GM21737 (cell line): ENCODE data around the gene MISP3.

Experiments used
- ATAC-seq: cut with Tn5 transposase; IDR thresholded peaks from one replicate; pipeline ENCODE4 v1.9.1; 2021; ENCODE audit warnings: mild to moderate bottlenecking, moderate library complexity; ENCODE audit not compliant: unreplicated experiment

Gene MISP3

GRCh38 chr19:14101003-14101545 lies 28.5 kb downstream of the MISP3 start:
- no peak for ATAC-seq

GRCh38 chr19:14102102-14102696 lies 29.6 kb downstream of the MISP3 start:
- ATAC-seq: no peak

- ATAC-seq: no peak
Observed at GRCh38 chr19:14102756-14103155, 30.2 kb downstream of the MISP3 start.

GRCh38 chr19:14103310-14103709 lies 30.7 kb downstream of the MISP3 start:
- ATAC-seq: no peak

GRCh38 chr19:14105680-14106079 lies 33.1 kb downstream of the MISP3 start:
- ATAC-seq: no peak

GRCh38 chr19:14106840-14107239 lies 34.3 kb downstream of the MISP3 start:
- ATAC-seq: no peak

GRCh38 chr19:14107581-14108461 lies 35.2 kb downstream of the MISP3 start:
- no peak for ATAC-seq

GRCh38 chr19:14110650-14111049 lies 38.1 kb downstream of the MISP3 start:
- no peak for ATAC-seq

- no peak for ATAC-seq
Observed at GRCh38 chr19:14111486-14111885, 38.9 kb downstream of the MISP3 start.

GRCh38 chr19:14112051-14112808 lies 39.6 kb downstream of the MISP3 start:
- ATAC-seq: no peak

GRCh38 chr19:14112809-14113385 lies 40.3 kb downstream of the MISP3 start:
- ATAC-seq: no peak

GRCh38 chr19:14113762-14114414 lies 41.3 kb downstream of the MISP3 start:
- ATAC-seq: no peak

GRCh38 chr19:14114439-14114838 lies 41.9 kb downstream of the MISP3 start:
- no peak for ATAC-seq

- ATAC-seq: no peak
Observed at GRCh38 chr19:14114854-14115253, 42.3 kb downstream of the MISP3 start.

- ATAC-seq: no peak
Observed at GRCh38 chr19:14115756-14116155, 43.2 kb downstream of the MISP3 start.

GRCh38 chr19:14116525-14116917 lies 43.9 kb downstream of the MISP3 start:
- no peak for ATAC-seq

GRCh38 chr19:14116918-14117578 lies 44.5 kb downstream of the MISP3 start:
- ATAC-seq: no peak

- ATAC-seq: peak; percentile 82
Observed at GRCh38 chr19:14117668-14118164, 45.1 kb downstream of the MISP3 start, which contains the start of gene PRKACA. Gene PRKACA (minus strand): TSS chr19:14117762. CDS start chr19:14117547, 215 bp downstream.

GRCh38 chr19:14118165-14119051 lies 45.8 kb downstream of the MISP3 start:
- peak; percentile 20 for ATAC-seq
